WTC11 (cell line): ENCODE results near the gene SLC11A1.

ENCODE experiments used
- ATF1 ChIP-seq: sonication (generic); formaldehyde crosslinking; IDR thresholded peaks from 2 replicates; pipeline ENCODE4 v1.8.1; 2023; ENCODE audit warnings: mild to moderate bottlenecking, moderate library complexity, missing genetic modification reagents
- FOXJ3 ChIP-seq: sonication (generic); formaldehyde crosslinking; IDR thresholded peaks from 2 replicates; pipeline ENCODE4 v1.9.0; 2021; ENCODE audit warnings: missing genetic modification reagents, mild to moderate bottlenecking, borderline replicate concordance
- USF1 ChIP-seq: sonication (generic); formaldehyde crosslinking; IDR thresholded peaks from 2 replicates; pipeline ENCODE4 v1.8.0; 2022; ENCODE audit warnings: mild to moderate bottlenecking, missing genetic modification reagents
- ZBTB43 ChIP-seq: sonication (generic); formaldehyde crosslinking; IDR thresholded peaks from 2 replicates; pipeline ENCODE4 v1.8.1; 2023; ENCODE audit warnings: mild to moderate bottlenecking, missing genetic modification reagents
- ZNF317 ChIP-seq: sonication (generic); formaldehyde crosslinking; IDR thresholded peaks from 2 replicates; pipeline ENCODE4 v1.8.1; 2023; ENCODE audit warnings: low read depth, mild to moderate bottlenecking, moderate library complexity, missing genetic modification reagents, borderline replicate concordance
- TF ChIP-seq, protein P1 (sequence below): fragments of 200-600 bp; IDR thresholded peaks from 2 replicates; pipeline ENCODE4 v1.8.0; 2022; ENCODE audit warnings: antibody characterized with exemption
- TF ChIP-seq, protein P2 (sequence below): sonication (generic); formaldehyde crosslinking; IDR thresholded peaks from 2 replicates; pipeline ENCODE4 v1.8.1; 2022; ENCODE audit warnings: missing genetic modification reagents, borderline replicate concordance
- TF ChIP-seq, protein P3 (sequence below): sonication (generic); formaldehyde crosslinking; IDR thresholded peaks from 2 replicates; pipeline ENCODE4 v1.8.1; 2022; ENCODE audit warnings: mild to moderate bottlenecking, moderate library complexity, missing genetic modification reagents
- TF ChIP-seq, protein P4 (sequence below): sonication (generic); formaldehyde crosslinking; IDR thresholded peaks from 2 replicates; pipeline ENCODE4 v1.8.0; 2023; ENCODE audit warnings: missing genetic modification reagents
- TF ChIP-seq, protein P5 (sequence below): sonication (generic); formaldehyde crosslinking; IDR thresholded peaks from 2 replicates; pipeline ENCODE4 v1.8.0; 2022; ENCODE audit warnings: mild to moderate bottlenecking, missing genetic modification reagents

DNA sequence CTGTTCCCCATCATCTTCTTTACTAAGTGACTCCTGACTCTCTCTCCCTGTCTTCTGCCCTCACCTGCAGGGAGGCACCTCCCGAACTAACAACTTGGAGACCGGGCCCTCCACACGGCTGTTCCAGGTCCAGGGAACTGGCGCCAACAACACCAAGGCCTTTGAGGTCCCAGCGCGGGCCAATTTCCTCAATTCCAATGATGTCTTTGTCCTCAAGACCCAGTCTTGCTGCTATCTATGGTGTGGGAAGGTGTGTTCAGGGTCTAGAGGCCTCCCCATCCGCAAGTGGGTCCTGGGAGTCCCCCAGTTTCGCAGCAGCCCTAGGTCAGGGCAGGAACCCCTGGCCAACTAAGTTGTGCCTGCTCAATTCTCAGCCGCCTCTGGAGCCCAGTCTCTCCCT, 52.4 kb downstream of the SLC11A1 start:
- TF ChIP-seq, protein P1, sequence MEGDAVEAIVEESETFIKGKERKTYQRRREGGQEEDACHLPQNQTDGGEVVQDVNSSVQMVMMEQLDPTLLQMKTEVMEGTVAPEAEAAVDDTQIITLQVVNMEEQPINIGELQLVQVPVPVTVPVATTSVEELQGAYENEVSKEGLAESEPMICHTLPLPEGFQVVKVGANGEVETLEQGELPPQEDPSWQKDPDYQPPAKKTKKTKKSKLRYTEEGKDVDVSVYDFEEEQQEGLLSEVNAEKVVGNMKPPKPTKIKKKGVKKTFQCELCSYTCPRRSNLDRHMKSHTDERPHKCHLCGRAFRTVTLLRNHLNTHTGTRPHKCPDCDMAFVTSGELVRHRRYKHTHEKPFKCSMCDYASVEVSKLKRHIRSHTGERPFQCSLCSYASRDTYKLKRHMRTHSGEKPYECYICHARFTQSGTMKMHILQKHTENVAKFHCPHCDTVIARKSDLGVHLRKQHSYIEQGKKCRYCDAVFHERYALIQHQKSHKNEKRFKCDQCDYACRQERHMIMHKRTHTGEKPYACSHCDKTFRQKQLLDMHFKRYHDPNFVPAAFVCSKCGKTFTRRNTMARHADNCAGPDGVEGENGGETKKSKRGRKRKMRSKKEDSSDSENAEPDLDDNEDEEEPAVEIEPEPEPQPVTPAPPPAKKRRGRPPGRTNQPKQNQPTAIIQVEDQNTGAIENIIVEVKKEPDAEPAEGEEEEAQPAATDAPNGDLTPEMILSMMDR: no peak
- TF ChIP-seq FOXJ3 (CRISPR knock-in tag) (no peak), USF1 (no peak), ZBTB43 (CRISPR knock-in tag) (no peak), ZNF317 (CRISPR knock-in tag) (no peak), ATF1 (CRISPR knock-in tag) (no peak)
- TF ChIP-seq, protein P2, sequence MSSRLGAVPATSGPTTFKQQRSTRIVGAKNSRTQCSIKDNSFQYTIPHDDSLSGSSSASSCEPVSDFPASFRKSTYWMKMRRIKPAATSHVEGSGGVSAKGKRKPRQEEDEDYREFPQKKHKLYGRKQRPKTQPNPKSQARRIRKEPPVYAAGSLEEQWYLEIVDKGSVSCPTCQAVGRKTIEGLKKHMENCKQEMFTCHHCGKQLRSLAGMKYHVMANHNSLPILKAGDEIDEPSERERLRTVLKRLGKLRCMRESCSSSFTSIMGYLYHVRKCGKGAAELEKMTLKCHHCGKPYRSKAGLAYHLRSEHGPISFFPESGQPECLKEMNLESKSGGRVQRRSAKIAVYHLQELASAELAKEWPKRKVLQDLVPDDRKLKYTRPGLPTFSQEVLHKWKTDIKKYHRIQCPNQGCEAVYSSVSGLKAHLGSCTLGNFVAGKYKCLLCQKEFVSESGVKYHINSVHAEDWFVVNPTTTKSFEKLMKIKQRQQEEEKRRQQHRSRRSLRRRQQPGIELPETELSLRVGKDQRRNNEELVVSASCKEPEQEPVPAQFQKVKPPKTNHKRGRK (CRISPR knock-in tag): no peak
- TF ChIP-seq, protein P3, sequence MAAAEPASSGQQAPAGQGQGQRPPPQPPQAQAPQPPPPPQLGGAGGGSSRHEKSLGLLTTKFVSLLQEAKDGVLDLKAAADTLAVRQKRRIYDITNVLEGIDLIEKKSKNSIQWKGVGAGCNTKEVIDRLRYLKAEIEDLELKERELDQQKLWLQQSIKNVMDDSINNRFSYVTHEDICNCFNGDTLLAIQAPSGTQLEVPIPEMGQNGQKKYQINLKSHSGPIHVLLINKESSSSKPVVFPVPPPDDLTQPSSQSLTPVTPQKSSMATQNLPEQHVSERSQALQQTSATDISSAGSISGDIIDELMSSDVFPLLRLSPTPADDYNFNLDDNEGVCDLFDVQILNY (CRISPR knock-in tag): no peak
- TF ChIP-seq, protein P4, sequence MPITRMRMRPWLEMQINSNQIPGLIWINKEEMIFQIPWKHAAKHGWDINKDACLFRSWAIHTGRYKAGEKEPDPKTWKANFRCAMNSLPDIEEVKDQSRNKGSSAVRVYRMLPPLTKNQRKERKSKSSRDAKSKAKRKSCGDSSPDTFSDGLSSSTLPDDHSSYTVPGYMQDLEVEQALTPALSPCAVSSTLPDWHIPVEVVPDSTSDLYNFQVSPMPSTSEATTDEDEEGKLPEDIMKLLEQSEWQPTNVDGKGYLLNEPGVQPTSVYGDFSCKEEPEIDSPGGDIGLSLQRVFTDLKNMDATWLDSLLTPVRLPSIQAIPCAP: no peak
- TF ChIP-seq, protein P5, sequence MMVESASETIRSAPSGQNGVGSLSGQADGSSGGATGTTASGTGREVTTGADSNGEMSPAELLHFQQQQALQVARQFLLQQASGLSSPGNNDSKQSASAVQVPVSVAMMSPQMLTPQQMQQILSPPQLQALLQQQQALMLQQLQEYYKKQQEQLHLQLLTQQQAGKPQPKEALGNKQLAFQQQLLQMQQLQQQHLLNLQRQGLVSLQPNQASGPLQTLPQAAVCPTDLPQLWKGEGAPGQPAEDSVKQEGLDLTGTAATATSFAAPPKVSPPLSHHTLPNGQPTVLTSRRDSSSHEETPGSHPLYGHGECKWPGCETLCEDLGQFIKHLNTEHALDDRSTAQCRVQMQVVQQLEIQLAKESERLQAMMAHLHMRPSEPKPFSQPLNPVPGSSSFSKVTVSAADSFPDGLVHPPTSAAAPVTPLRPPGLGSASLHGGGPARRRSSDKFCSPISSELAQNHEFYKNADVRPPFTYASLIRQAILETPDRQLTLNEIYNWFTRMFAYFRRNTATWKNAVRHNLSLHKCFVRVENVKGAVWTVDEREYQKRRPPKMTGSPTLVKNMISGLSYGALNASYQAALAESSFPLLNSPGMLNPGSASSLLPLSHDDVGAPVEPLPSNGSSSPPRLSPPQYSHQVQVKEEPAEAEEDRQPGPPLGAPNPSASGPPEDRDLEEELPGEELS (CRISPR knock-in tag): no peak
